ENCODE results near the gene BBS9. TPM values are rescaled to one million over a fixed set of nuclear protein-coding genes. Genes with fewer than 3 reads are reported as not detected.

Gene BBS9
- total and polyA plus RNA-seq, 3 donors from 2014 or later, result 39.3 to 55.7 (median 53.3) TPM

DNA sequence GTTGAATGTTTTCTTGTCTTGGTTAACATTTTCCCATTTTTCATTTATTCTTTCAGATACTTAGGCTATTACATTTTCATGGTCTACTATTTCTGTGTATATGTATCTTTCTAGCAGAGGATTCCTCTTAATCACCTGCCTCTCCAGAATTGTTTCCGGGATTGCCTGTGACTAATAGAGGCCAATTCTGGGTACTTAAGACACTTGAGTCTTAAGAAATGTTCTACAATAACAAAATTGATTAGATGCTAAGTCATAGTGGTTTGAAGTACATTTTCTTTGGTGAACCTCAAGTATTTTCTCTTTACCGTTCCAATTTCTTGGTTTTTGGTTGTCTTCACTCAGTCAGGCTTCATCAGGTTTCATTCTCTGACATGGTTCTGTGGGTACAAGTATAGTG is 26.4 kb downstream of the BBS9 start:
- no peaks in the 10 kb centered on the region for H3K9me3 ChIP-seq
- no peak for TF ChIP-seq POLR2A (IDR thresholded peaks at IDR 0.05)
- no peak for TF ChIP-seq CTCF (IDR thresholded peaks at IDR 0.05)
- no peaks in the 10 kb centered on the region for H3K36me3 ChIP-seq (ENCODE audit: low read depth, missing control alignments)
- intact Hi-C loops (cut with DNase I; ENCODE audit: low total_unique reads), result no loop called here
- no peak for DNase-seq
- no peaks in the 10 kb centered on the region for H3K27me3 ChIP-seq
- WGBS, 2 donors, result 92 to 97% methylated on average over 2 of the region's 2 CpGs
- H3K27ac ChIP-seq, result no peak overlapping the region
- H3K4me3 ChIP-seq, result no peak overlapping the region
- no peaks in the 10 kb centered on the region for H3K4me1 ChIP-seq

DNA sequence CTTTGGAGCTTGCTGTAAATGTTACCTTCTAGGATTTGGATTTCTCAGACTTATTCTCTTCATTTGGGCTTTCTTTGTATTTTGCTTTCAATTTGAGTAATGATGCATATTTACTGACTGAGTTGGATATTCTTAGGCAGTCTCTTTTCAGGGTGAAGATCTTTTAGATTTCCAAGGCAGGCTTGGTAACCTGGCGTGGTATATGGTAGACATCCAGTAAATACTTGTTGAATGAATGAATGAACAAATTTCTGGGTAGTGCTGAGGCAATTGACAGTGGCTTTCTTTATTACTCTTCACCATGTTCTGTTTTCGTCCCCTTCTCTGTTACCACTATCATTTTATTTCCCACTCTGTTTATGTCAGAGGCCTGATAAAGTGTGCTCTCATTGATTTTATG is 27.1 kb downstream of the BBS9 start:
- Histone ChIP-seq H3K36me3 (ENCODE audit: low read depth, missing control alignments) (no peaks in the 10 kb centered on the region), H3K9me3 (no peaks in the 10 kb centered on the region), H3K4me3 (no peak overlapping the region), H3K27ac (no peak overlapping the region), H3K4me1 (no peaks in the 10 kb centered on the region), H3K27me3 (no peaks in the 10 kb centered on the region)
- DNase-seq, result no peak
- WGBS, 2 donors, result 94 to 96% methylated on average over 2 of the region's 2 CpGs
- TF ChIP-seq POLR2A (IDR thresholded peaks at IDR 0.05) (no peak), CTCF (IDR thresholded peaks at IDR 0.05) (no peak)
- intact Hi-C loops (cut with DNase I; ENCODE audit: low total_unique reads), result no loop called here

DNA sequence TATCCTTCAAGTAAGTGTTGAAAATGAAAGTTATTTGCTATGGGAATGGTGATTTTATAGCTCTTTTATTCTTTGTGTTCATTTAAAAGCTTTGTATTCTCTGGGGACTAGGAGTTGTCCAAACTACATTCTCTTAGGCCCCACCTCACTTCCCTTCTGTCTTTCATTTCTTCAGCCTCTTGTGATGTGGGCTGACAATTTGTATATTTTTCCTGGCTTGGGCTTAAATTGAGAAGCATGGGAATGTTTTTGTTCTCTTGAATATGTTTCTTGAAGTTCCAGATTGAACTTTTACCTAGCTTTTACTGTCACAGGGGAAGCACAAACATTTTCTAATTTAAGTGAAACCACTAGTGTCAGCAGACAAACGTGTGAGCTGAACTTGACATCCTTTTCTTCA is 27.9 kb downstream of the BBS9 start:
- H3K4me3 ChIP-seq, result no peak overlapping the region
- no peaks in the 10 kb centered on the region for H3K4me1 ChIP-seq
- 37 to 41% methylated on average over 1 of the region's 1 CpG for WGBS, 2 donors
- no peak for TF ChIP-seq CTCF (IDR thresholded peaks at IDR 0.05)
- no peak for TF ChIP-seq POLR2A (IDR thresholded peaks at IDR 0.05)
- H3K9me3 ChIP-seq, result no peaks in the 10 kb centered on the region
- H3K27ac ChIP-seq, result no peak overlapping the region
- no peak for DNase-seq
- H3K36me3 ChIP-seq (ENCODE audit: low read depth, missing control alignments), result no peaks in the 10 kb centered on the region
- intact Hi-C loops (cut with DNase I; ENCODE audit: low total_unique reads), result no loop called here
- no peaks in the 10 kb centered on the region for H3K27me3 ChIP-seq

GRCh38 chr7:33157781-33158180 is 28.4 kb downstream of the BBS9 start:
- no peak for TF ChIP-seq CTCF (IDR thresholded peaks at IDR 0.05)
- TF ChIP-seq POLR2A (IDR thresholded peaks at IDR 0.05), result no peak
- H3K27me3 ChIP-seq, result no peaks in the 10 kb centered on the region
- H3K36me3 ChIP-seq (ENCODE audit: low read depth, missing control alignments), result no peaks in the 10 kb centered on the region
- no peak overlapping the region for H3K4me3 ChIP-seq
- DNase-seq, result no peak
- no peak overlapping the region for H3K27ac ChIP-seq
- no peaks in the 10 kb centered on the region for H3K9me3 ChIP-seq
- WGBS, 2 donors, result 47 to 96% methylated on average over 2 of the region's 2 CpGs
- no peaks in the 10 kb centered on the region for H3K4me1 ChIP-seq
- intact Hi-C loops (cut with DNase I; ENCODE audit: low total_unique reads), result no loop called here

DNA sequence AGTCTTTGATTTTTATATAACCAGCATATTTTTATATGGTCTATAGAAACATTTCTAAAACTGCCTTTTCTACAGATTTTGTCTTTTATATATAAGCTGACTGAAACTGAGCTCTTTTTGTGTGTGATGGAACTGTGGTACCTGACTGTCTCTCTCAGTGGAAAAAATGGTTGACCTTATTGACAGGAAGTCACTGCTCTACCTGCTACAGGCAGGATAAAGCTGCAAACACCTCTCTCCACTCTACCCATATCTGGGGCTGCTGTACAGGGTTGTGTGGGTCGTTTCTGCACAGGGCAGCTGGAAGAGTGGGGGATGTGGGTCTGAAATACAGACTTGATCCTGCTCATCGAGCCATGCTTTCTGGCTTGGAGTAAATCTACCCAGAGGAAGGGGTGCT is 48.5 kb downstream of the BBS9 start:
- H3K27ac ChIP-seq, result no peak overlapping the region
- WGBS, 2 donors, result 73 to 88% methylated on average over 2 of the region's 2 CpGs
- no peaks in the 10 kb centered on the region for H3K4me1 ChIP-seq
- TF ChIP-seq POLR2A (IDR thresholded peaks at IDR 0.05) (no peak), CTCF (IDR thresholded peaks at IDR 0.05) (no peak)
- H3K4me3 ChIP-seq, result no peak overlapping the region
- DNase-seq, result no peak
- intact Hi-C loops (cut with DNase I; ENCODE audit: low total_unique reads), result no loop called here
- H3K9me3 ChIP-seq, result no peaks in the 10 kb centered on the region
- no peaks in the 10 kb centered on the region for H3K27me3 ChIP-seq
- H3K36me3 ChIP-seq (ENCODE audit: low read depth, missing control alignments), result no peaks in the 10 kb centered on the region

All from testis (tissue), 3 donors.